A172 (cell line): ENCODE results near the gene ATP11C. TPM values are rescaled to one million over a fixed set of nuclear protein-coding genes. Genes with fewer than 3 reads are reported as not detected.
"Not testable (repeated sequence)": the region's sequence is repeated elsewhere in the genome, so short reads cannot be mapped to it uniquely, and the experiment has no call there.

Experiments used
- DNase-seq: peaks from one replicate; pipeline ENCODE4 v3.0.0-alpha.2; 2015; ENCODE audit warnings: low spot score
- total RNA-seq: library from RNA; depleted of rRNA; stranded (reverse); fragments of >200 nt; shearing (Covaris generic); gene quantifications from 2 replicates; pipeline ENCODE4 v1.2.3, GENCODE V29; 2014

Gene ATP11C
- total RNA-seq, 1 experiment from 2014 or later = 36.5 TPM

GRCh38 chrX:139924069-139924695 lies 8.7 kb downstream of the ATP11C start:
- no peak for DNase-seq

GRCh38 chrX:139921142-139921541 lies 11.7 kb downstream of the ATP11C start:
- not testable (repeated sequence) for DNase-seq

- DNase-seq = no peak
Measured at GRCh38 chrX:139920316-139920715, 12.5 kb downstream of the ATP11C start.

GRCh38 chrX:139914421-139914820 lies 18.4 kb downstream of the ATP11C start:
- DNase-seq = no peak

DNA sequence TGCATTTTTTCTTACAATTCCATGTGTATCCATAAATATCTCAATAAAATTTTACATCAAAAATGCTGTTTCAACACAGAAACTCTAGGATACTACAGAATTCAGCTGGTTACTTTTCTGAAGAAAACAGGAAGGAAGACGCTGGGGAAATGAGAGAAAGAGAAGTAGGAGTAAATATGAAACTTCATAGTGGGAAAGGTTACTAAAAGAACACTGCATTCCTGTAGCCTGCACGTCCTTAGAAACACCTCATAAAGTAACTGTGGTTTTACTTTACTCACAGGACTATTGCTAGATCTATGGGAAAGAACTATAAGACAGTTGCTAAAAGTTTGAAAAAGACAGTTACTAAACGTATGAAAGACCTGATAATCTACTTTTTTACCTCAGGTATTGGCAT lies 23.1 kb downstream of the ATP11C start:
- no peak for DNase-seq

- no peak for DNase-seq
Measured at GRCh38 chrX:139907078-139907477, 25.8 kb downstream of the ATP11C start.

DNA sequence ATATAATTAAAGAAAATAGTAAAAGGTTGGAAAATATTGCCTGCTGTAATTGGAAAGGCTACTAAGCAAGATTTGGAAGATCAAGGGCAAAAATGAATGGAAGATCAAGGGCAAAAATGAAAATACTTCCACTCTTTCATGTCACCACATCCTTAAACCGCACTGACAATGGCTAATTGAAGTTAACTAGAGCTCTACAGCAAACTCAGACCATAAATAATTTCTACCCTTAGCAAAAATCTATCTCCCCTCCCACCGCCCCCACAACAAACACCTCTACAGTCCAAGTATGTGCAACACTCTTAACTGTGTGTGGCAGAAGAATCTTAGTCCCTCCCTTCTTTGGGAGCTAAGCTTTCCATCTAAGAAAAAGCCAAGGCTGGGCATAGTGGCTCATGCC lies 27.1 kb downstream of the ATP11C start:
- DNase-seq = no peak

DNA sequence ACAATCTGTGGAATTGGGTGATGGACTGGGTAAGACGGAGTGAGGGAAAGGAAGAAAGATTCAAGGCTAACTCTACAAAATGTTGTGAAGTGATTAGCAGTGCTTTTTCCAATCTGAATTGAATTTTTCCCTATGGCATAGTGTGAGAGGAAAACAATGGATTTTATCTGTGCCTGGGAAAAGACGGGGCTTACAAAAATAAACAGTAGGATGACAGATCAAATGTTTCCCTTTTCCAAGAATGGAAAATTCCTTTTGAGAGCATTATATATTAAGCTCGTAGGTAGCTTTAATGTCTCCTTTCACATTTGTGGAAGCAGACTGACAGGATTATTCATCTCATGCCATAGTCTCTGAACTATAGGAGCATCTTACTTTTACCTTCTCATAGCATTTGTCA lies 27.8 kb downstream of the ATP11C start:
- DNase-seq = no peak

GRCh38 chrX:139903210-139903609 lies 29.6 kb downstream of the ATP11C start:
- no peak for DNase-seq

DNA sequence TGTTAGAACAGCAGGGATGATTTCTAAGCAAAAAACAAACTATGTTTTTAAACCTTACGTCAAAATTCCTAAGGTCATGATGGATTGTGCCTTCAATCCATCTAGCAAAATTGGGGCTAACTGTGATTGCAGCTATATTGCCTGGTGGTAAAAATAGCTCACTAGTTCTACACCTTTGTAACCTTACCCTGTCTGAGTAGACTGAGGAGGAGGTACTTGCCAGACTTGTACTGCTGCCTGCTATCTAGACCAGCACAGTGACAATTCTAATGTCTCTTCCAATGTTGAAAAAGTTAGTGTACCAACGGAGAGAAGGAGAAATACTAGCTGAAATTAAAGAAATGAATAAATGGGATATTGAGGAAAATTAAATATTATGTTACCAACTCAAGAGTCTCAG lies 30.3 kb downstream of the ATP11C start:
- DNase-seq = no peak

GRCh38 chrX:139898334-139898733 lies 34.5 kb downstream of the ATP11C start:
- no peak for DNase-seq

GRCh38 chrX:139892512-139892911 lies 40.3 kb downstream of the ATP11C start:
- no peak for DNase-seq

DNA sequence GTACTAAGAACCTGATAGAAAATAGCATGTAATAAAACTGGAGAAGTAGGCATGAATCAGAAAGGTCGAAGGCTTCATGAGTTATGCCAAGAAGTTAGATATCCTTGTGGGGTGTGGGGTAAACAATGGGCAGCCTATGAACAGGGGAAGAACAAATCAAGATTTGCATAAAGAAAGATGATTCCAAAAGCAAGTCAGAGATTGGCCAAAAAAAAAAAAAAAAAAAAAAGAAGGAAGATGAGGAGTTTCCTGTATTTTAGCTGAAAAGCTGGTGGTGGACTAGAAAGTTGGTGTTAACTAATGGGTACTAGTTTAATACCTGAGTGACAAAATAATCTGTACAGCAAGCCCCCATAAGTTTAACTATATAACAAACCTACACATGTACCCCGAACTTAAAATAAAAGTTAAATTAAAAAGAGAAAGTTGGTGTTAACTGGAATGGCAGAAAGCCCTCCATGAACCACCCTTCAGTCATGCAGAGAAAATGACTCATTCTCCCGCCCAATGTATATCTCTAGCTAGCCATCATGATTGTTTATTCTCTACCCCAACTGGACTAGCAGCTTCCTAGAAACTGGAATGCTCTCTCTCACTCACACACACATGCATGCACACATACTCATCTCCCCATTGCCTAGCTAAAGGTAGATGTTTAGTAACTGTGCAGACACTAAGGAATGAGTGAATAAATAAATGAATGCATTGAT lies 41.7 kb downstream of the ATP11C start:
- peak; percentile 38 for DNase-seq

DNA sequence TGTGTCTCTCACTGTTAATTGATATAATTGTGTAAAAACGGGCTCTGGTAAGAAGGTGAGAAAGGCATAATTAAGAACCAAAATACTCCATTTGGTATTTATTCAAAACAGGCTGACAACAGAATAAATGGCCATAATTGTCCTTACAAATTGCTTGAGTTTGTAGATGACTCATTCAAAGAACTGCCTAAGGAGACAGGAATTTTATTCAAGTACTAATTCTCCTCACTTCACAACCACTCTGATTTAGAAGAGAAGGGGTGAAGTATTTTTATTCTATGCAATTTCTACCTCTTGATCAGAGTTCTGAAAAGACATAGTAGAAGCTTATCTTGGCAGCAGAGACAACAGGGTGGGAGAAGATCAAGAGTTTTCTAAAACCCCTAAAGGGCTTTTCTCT lies 43.1 kb downstream of the ATP11C start:
- no peak for DNase-seq

DNA sequence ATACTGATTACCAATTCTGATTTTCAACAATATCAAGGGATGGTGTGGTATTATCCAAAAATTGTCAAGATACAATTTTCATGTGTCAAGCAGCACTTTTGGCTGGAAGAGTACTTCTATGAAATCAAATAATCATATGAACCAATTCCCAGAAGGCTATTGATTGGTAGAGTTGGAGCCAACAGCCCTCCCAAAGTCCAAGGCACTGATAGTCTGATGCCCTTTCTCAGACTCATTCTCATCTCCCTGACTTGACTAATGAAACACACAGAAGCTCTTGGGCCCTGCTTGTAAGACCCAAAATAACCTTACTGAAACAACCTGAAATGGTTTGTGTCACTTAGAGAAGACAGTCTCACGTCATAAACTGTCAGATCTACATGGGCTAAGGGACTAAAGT lies 48.9 kb downstream of the ATP11C start:
- DNase-seq = no peak

DNA sequence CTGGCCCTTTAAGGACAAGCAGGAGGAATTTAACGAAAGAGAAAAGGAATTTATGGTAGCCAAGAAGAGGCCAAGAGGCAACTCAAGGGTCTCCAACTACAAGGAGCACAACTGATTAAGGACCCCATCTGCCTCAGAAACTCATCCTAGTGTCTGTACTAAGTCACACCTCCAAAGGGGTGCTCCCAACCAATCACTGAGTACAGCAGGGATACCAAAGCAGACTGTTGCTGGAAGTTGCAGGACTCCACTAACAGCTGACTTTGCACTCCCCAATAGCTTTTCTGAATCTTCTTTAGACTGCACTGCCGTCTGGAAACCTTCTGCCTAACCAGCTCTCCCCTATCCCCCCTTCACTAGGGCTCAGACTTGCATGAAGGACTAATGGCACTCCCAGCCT lies 50.6 kb downstream of the ATP11C start:
- DNase-seq = no peak

DNA sequence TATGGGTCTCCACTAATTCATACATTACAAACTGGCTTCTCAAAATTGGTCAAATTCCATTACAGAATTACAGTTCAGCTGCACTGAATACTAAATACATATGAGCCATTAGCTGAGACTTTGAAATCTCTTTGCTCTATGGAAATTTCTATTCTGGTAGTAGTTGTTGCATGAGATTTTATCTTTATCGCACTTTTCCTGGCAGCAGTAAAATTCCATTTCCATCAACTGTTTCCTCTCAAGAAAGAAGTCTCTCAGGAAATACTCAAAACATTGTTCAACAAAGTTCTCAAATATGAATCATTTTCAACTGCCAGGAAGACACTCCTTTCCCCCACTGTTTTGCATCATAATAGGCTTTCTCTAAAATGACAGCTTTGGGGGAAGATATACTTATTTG lies 51.3 kb downstream of the ATP11C start:
- DNase-seq = no peak

DNA sequence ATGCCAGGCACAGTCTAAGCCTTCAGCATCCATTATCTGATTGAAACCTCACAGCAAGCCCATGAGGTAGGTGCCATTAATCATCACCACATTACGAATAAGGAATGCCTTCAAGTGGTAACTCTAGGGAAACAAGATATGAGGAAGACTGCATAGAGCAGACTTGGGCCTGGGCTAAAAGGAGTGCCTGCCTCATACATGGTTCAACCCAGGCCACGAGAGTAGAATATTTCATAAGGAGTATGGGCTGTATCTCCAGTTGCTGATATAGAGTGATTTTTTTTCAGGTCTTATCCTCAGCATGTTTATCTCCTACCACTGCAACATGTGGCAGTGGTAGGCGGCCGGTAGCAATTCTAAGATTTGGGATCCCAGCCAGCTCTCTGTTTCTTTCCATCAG lies 51.7 kb downstream of the ATP11C start:
- peak; percentile 8 for DNase-seq

DNA sequence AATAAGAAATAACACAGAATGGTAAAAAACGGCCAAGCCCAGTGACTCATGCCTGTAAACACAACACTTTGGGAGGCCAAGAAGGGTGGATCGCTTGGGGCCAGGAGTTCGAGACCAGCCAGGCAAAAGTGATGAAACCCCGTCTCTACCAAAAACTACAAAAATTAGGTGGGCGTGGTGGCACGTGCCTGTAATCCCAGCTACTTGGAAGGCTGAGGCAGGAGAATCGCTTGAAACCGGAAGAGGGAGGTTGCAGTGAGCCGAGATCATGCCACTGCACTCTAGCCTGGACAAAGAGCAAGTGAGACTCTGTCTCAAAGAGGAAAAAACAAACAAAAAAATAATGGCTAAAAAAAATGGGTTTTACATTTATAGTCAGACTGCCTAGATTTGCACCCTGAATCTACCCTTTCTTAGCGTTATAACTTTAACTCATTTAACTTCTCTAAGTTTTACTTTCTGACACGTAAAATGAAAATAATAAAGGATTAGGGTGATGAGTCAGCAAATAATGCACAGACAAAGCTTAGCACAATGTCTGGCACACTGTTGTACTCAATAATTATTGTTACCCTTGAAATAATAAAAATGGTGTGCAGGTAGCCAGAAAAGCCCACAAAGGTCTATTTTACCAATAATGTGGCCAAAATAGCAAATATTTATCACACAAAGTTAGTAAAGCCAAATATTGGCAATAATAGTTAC lies 55.0 kb downstream of the ATP11C start:
- no peak for DNase-seq

DNA sequence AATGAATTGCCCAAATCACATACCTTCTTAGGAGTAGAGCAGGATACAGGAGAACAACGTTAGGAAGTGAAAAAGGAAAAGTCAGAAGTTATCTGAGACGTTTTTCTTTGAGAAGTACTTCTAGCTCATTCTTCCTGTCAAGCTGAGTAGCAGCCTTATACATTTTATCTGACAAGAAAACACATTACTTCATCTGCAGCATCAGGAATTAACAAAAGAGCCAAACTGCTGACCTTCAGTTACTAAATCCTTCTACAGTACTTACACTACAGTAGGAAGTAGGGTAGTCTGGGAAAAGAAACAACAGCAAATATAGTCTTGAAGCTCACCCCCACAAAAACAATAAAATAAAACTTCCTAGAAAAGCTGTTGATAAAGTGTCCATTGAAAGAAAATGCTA lies 57.0 kb downstream of the ATP11C start:
- DNase-seq = no peak

GRCh38 chrX:139869796-139870195 lies 63.1 kb downstream of the ATP11C start:
- DNase-seq = no peak

GRCh38 chrX:139864640-139865039 lies 68.2 kb downstream of the ATP11C start:
- no peak for DNase-seq

DNA sequence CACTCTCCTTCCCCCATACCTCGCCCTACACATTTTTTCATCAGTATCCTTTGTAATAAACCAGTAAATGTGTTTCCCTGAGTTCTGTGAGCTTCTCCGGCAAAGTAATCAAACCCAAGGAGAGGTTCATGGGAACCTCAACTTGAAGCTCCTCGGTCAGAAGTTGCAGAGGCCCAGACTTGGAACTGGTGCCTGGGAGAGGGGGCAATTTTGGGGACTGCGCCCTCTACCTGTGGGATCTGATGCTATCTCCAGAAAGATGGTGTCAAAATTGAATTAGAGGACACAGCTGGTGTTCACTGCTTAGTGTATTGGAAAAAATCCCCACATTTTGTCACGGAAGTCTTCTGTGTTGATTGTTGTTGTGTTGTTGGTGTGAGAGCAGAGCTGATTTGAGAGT lies 70.6 kb downstream of the ATP11C start:
- no peak for DNase-seq
